Gastrocnemius medialis (tissue), 4 donors: ENCODE results near the gene ERF. TPM values are rescaled to one million over a fixed set of nuclear protein-coding genes. Genes with fewer than 3 reads are reported as not detected.

Source experiments
- ATAC-seq, 2 donors: fragments of 150-250 bp; one replicate each; pipeline ENCODE4 v1.9.1; 2016
- DNase-seq, 2 donors: peaks; one replicate each; pipeline ENCODE4 v3.0.0-alpha.2; 2019
- H3K27ac ChIP-seq, 4 donors: fragments of 200-600 bp; sonication (generic); 1 replicate in 1 of 4; 2 replicates in 3 of 4; pipeline ENCODE4 v1.5.1; 2016 to 2018; ENCODE audit warnings: mild to moderate bottlenecking in 2 of 4, moderate library complexity in 1 of 4
- H3K27me3 ChIP-seq, 3 donors: fragments of 200-600 bp; sonication (generic) in 2 of 3; 1 replicate in 1 of 3; 2 replicates in 2 of 3; pipeline versions ENCODE4 v1.5.1 to v1.6.0; 2016 to 2019; ENCODE audit warnings: mild to moderate bottlenecking in 1 of 3, moderate library complexity in 1 of 3
- H3K36me3 ChIP-seq, 2 donors: fragments of 200-600 bp; sonication (generic) in 1 of 2; one replicate each; pipeline ENCODE4 v1.5.1; 2017 to 2018
- H3K4me1 ChIP-seq, 2 donors: fragments of 200-600 bp; sonication (generic) in 1 of 2; one replicate each; pipeline ENCODE4 v1.5.1; 2016 to 2017; ENCODE audit warnings: mild to moderate bottlenecking in 2 of 2
- H3K4me3 ChIP-seq, 4 donors: fragments of 200-600 bp; sonication (generic) in 3 of 4; 1 replicate in 1 of 4; 2 replicates in 3 of 4; pipeline ENCODE4 v1.5.1; 2016 to 2019; ENCODE audit warnings: mild to moderate bottlenecking in 2 of 4
- H3K9me3 ChIP-seq, 3 donors: fragments of 200-600 bp; sonication (generic) in 2 of 3; 1 replicate in 1 of 3; 2 replicates in 2 of 3; pipeline ENCODE4 v1.5.1; 2016 to 2019
- CTCF ChIP-seq, 5 experiments: fragments of 450-650 bp in 3 of 5; fragments of 200-600 bp in 2 of 5; sonication (generic) in 2 of 5; IDR thresholded peaks in 4 of 5; conservative IDR thresholded peaks in 1 of 5; 1 replicate in 4 of 5; 2 replicates in 1 of 5; pipeline ENCODE4 v1.5.1; 2016 to 2019; ENCODE audit warnings: antibody characterized with exemption in 5 of 5, mild to moderate bottlenecking in 3 of 5, moderate library complexity in 3 of 5
- POLR2A ChIP-seq, 2 donors: fragments of 450-650 bp; IDR thresholded peaks; one replicate each; pipeline ENCODE4 v1.6.1; 2017; ENCODE audit warnings: antibody characterized with exemption in 2 of 2, mild to moderate bottlenecking in 2 of 2, moderate library complexity in 2 of 2
- in situ Hi-C, 4 donors: fragments of 200-750 bp; cut with MboI; loops; one replicate each; pipeline versions ENCODE4 v1.15.0 to v1.8.0; 2017; ENCODE audit warnings: low sequenced_read_pairs in 4 of 4
- intact Hi-C: fragments of 100-400 bp; cut with DNase I; formaldehyde crosslinking; loops from one replicate; pipeline ENCODE4 v1.15.1; 2023; ENCODE audit warnings: low total_unique reads
- total RNA-seq, 4 donors: library from RNA; depleted of rRNA; stranded (reverse); fragments of >200 nt; gene quantifications; one replicate each; pipeline versions ENCODE4 v1.1.0 to v1.2.3, GENCODE V29; 2016

Gene ERF
- total RNA-seq, 4 donors from 2014 or later, result 14.0 to 26.7 (median 14.8) TPM

DNA sequence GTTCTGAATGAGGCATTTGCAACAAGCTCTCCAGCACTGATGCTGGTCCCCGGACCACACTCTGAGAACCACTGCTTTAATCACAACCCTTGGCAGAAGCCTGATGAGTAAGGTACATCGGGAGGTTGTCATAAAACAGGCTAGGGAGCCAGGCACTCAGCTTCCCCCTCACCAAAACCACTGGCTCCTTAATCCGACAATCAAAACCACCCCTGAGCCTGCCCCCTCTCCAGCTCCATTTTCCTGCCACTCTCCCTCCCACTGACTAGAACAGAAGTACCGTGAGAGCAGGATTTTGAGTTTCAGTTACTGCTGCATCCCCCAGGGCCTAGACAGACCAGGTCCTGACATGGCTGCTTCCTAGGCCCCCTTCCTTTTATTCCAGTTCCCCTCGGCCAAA lies 19.7 kb downstream of the ERF start:
- in situ Hi-C loops, result no loop called here
- DNase-seq (no peak), ATAC-seq (no peak)
- TF ChIP-seq CTCF (IDR thresholded peaks at IDR 0.05 in 4 of 5, conservative IDR thresholded peaks at IDR 0.05 in 1 of 5), result no peak
- no peak for TF ChIP-seq POLR2A (IDR thresholded peaks at IDR 0.05)
- Histone ChIP-seq H3K4me3 (no peak overlapping the region), H3K4me1 (peaks cover 0 to under 1% of the 10 kb centered on the region in 2 donors), H3K36me3 (peaks cover 0 to 85% of the 10 kb centered on the region in 2 donors), H3K27ac (no peak overlapping the region), H3K9me3 (no peaks in the 10 kb centered on the region), H3K27me3 (no peaks in the 10 kb centered on the region)
- intact Hi-C loops, result no loop called here

DNA sequence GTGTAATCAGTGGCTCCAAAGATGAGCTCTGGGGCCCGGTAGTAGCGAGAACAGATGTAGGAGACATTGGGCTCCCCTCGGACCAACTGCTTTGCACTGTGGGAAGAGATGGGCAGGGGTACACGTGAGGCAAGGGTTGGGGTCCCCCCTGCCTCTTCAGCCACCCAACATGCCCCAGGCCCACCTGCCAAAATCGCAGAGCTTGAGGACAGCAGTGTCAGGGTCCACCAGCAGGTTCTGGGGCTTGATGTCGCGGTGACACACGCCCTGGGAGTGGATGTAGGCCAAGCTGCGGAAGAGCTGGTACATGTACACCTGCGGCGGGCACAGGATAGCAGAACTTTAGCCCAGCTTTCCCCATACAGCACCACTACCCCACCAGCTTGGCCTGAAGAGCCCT lies 20.6 kb downstream of the ERF start:
- Histone ChIP-seq H3K4me1 (no peaks in the 10 kb centered on the region), H3K9me3 (no peaks in the 10 kb centered on the region), H3K4me3 (no peak overlapping the region), H3K27me3 (no peaks in the 10 kb centered on the region), H3K36me3 (peaks cover 0 to 85% of the 10 kb centered on the region in 2 donors), H3K27ac (no peak overlapping the region)
- intact Hi-C loops (no loop called here), in situ Hi-C loops (no loop called here)
- DNase-seq (no peak), ATAC-seq (no peak)
- TF ChIP-seq POLR2A (IDR thresholded peaks at IDR 0.05), result no peak

DNA sequence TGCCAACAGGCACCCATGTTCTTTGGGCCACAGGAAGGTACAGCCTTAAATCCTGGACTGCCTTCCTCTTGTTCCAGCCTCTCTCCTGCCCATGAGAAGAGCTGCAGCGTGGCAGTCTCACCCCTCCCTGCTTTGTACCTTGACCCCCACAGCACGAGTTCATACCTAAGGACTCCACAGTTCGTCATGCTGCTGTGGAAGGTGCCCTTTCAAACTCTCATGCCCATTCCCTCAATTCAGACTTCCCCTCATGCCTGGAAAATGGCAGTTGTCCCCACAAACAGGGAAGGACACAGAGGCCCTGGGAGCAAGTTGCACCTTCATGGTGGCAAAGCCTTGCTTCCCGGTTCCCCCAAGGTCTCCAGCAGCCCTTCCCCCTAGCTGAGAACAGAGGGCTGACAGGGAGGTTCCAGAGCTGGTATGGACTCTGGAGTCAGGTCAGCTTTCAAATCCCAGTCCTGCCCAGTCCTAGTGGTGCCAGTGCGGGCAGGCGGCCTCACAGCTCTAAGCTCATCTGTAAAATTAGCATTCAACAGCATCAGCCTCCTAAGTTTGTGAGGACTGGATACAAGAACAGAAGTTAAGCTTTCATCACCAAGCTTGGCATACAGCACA lies 21.1 kb downstream of the ERF start:
- no peak for DNase-seq
- intact Hi-C loops (no loop called here), in situ Hi-C loops (no loop called here)
- no peaks in the 10 kb centered on the region for H3K27me3 ChIP-seq
- no peak for TF ChIP-seq CTCF (IDR thresholded peaks at IDR 0.05 in 4 of 5, conservative IDR thresholded peaks at IDR 0.05 in 1 of 5)
- no peak for TF ChIP-seq POLR2A (IDR thresholded peaks at IDR 0.05)
- no peak overlapping the region for H3K4me3 ChIP-seq
- no peaks in the 10 kb centered on the region for H3K9me3 ChIP-seq
- no peak overlapping the region for H3K27ac ChIP-seq
- ATAC-seq, result no peak
- no peaks in the 10 kb centered on the region for H3K4me1 ChIP-seq
- H3K36me3 ChIP-seq, result peaks cover 0 to 84% of the 10 kb centered on the region in 2 donors

DNA sequence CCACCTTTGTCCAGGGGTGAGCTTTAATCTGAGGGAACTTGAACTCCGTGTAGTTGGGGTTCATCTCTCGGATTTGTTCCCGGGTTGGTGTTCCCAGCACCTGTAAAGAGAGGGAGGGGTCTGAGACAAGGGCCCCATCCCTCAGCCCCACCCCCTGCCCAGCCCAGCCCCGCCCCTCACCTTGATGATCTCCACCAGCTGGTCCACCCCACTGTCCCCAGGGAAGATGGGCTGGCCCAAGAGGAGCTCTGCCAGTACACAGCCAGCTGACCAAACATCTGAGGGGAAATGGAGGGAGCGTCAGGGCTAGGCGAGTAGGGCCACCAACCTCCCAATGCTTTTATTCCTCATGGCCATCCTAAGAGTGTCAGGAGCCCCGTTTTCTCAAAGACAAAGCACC lies 21.8 kb downstream of the ERF start:
- in situ Hi-C loops, result no loop called here
- Histone ChIP-seq H3K4me3 (no peak overlapping the region), H3K27ac (no peak overlapping the region), H3K4me1 (no peaks in the 10 kb centered on the region), H3K9me3 (no peaks in the 10 kb centered on the region), H3K36me3 (peaks cover 0 to 87% of the 10 kb centered on the region in 2 donors), H3K27me3 (no peaks in the 10 kb centered on the region)
- no peak for ATAC-seq
- TF ChIP-seq CTCF (IDR thresholded peaks at IDR 0.05 in 4 of 5, conservative IDR thresholded peaks at IDR 0.05 in 1 of 5) (no peak), POLR2A (IDR thresholded peaks at IDR 0.05) (no peak)
- DNase-seq, result no peak
- intact Hi-C loops, result no loop called here

DNA sequence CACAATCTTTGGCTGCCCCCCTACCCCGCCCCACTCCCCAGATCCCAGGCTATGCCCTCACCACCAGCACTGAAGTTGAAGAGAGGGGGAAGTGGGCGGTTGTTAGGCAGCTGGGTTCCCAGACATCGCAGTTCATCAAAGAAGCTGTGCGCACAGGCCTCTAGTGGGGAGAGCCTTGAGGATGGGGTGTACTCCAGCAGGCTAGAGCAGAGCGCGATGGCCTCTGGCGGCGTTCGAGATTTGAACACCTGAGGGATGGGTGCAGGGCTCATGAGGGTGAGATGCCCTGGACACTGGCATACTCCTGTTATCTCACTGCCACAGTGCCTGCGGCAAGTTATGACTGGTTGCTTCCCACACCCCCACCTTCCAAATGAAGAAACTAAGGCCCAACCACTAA lies 22.5 kb downstream of the ERF start:
- H3K9me3 ChIP-seq, result no peaks in the 10 kb centered on the region
- no peak overlapping the region for H3K4me3 ChIP-seq
- no peaks in the 10 kb centered on the region for H3K27me3 ChIP-seq
- in situ Hi-C loops (no loop called here), intact Hi-C loops (no loop called here)
- no peak for ATAC-seq
- H3K36me3 ChIP-seq, result peaks cover 0 to 92% of the 10 kb centered on the region in 2 donors
- DNase-seq, result no peak
- TF ChIP-seq POLR2A (IDR thresholded peaks at IDR 0.05) (no peak), CTCF (IDR thresholded peaks at IDR 0.05 in 4 of 5, conservative IDR thresholded peaks at IDR 0.05 in 1 of 5) (no peak)
- no peaks in the 10 kb centered on the region for H3K4me1 ChIP-seq
- no peak overlapping the region for H3K27ac ChIP-seq
